Measurements from ENCODE around the gene DIPK1A.

Gene DIPK1A

GRCh38 chr1:92857817-92858216 is 103.4 kb downstream of the DIPK1A start:
- DNase-seq (ENCODE audit: extremely low read depth, low read depth), result no peak
- no peak for TF ChIP-seq CTCF (IDR thresholded peaks at IDR 0.05; ENCODE audit: low read depth, low read length, missing control alignments)
- H3K4me3 ChIP-seq (replicated peaks; ENCODE audit: low read depth, low read length), result no peak overlapping the region

GRCh38 chr1:92855236-92855635 is 106.0 kb downstream of the DIPK1A start:
- DNase-seq (ENCODE audit: extremely low read depth, low read depth), result no peak
- H3K4me3 ChIP-seq (replicated peaks; ENCODE audit: low read depth, low read length), result no peak overlapping the region

GRCh38 chr1:92854101-92854785 is 107.0 kb downstream of the DIPK1A start:
- H3K4me3 ChIP-seq (replicated peaks; ENCODE audit: low read depth, low read length), result no peak overlapping the region
- TF ChIP-seq CTCF (IDR thresholded peaks at IDR 0.05; ENCODE audit: low read depth, low read length, missing control alignments), result no peak
- DNase-seq (ENCODE audit: extremely low read depth, low read depth), result no peak

More at GRCh38 chr1:92855236-92855635, 106.0 kb downstream of the DIPK1A start:
- TF ChIP-seq CTCF (IDR thresholded peaks at IDR 0.05; ENCODE audit: low read depth, low read length, missing control alignments), result no peak

- TF ChIP-seq CTCF (IDR thresholded peaks at IDR 0.05; ENCODE audit: low read depth, low read length, missing control alignments), result no peak
- no peak for DNase-seq (ENCODE audit: extremely low read depth, low read depth)
- H3K4me3 ChIP-seq (replicated peaks; ENCODE audit: low read depth, low read length), result no peak overlapping the region
Observed at GRCh38 chr1:92853299-92853698, 108.0 kb downstream of the DIPK1A start.

- no peak for DNase-seq (ENCODE audit: extremely low read depth, low read depth)
- no peak for TF ChIP-seq CTCF (IDR thresholded peaks at IDR 0.05; ENCODE audit: low read depth, low read length, missing control alignments)
- H3K4me3 ChIP-seq (replicated peaks; ENCODE audit: low read depth, low read length), result no peak overlapping the region
Observed at GRCh38 chr1:92851729-92852128, 109.5 kb downstream of the DIPK1A start.

GRCh38 chr1:92850019-92850418 is 111.2 kb downstream of the DIPK1A start:
- H3K4me3 ChIP-seq (replicated peaks; ENCODE audit: low read depth, low read length), result no peak overlapping the region
- no peak for TF ChIP-seq CTCF (IDR thresholded peaks at IDR 0.05; ENCODE audit: low read depth, low read length, missing control alignments)
- DNase-seq (ENCODE audit: extremely low read depth, low read depth), result no peak

GRCh38 chr1:92848201-92848600 is 113.1 kb downstream of the DIPK1A start:
- TF ChIP-seq CTCF (IDR thresholded peaks at IDR 0.05; ENCODE audit: low read depth, low read length, missing control alignments), result no peak
- no peak overlapping the region for H3K4me3 ChIP-seq (replicated peaks; ENCODE audit: low read depth, low read length)
- DNase-seq (ENCODE audit: extremely low read depth, low read depth), result no peak

All from HFF-Myc (cell line).